Left colon (tissue), 2 donors: ENCODE measurements around the gene OMD. TPM values are rescaled to one million over a fixed set of nuclear protein-coding genes. Genes with fewer than 3 reads are reported as not detected.

Experiments used
- ATAC-seq: fragments of 200-7000 bp; cut with Tn5 transposase; one replicate; pipeline ENCODE4 v1.9.1; 2020; ENCODE audit warnings: mild to moderate bottlenecking, moderate library complexity
- DNase-seq, 2 donors: peaks; one replicate each; pipeline ENCODE4 v3.0.0-alpha.2; 2020
- intact Hi-C, 2 donors: fragments of 100-400 bp; cut with DNase I in 1 of 2; cut with micrococcal nuclease in 1 of 2; formaldehyde crosslinking; loops; one replicate each; pipeline versions ENCODE4 v1.11.2 to v1.14.0; 2022; cut with DNase I, micrococcal nuclease
- long read RNA-seq: library from polyadenylated mRNA; unstranded; transcript quantifications from one replicate; pipeline ENCODE4 v2.0.0, GENCODE V29; 2021
- total RNA-seq, 2 donors: library from RNA; stranded (reverse); fragmentation: NEBNext Ultra II Directional; extraction: Animal tissue kit (Norgen Biotek cat#: 25700); gene quantifications; one replicate each; pipeline ENCODE4 v1.2.1, GENCODE V29; 2021
- donor health status: DM: no; HTN: no; CAD: no.
- donor health status: DM: yes; HTN: yes; CAD: no.

OMD gene
- 1 to 10 TPM; 1.6 to 3.0 TPM for total RNA-seq
- long read RNA-seq, partial matches to known transcripts, result 0 of 1 reads
- long read RNA-seq, other reads (novel, unspliced or antisense), result 0 of 1 reads

GRCh38 chr9:92424340-92424739, at the start of gene OMD:
OMD (minus strand) TSS chr9:92424471; CDS start chr9:92417558, 6,913 bp downstream.
- ATAC-seq, result no peak
- DNase-seq, result no peak
- intact Hi-C loops, result no loop called here

GRCh38 chr9:92468206-92468605, 43.9 kb upstream of the OMD start:
- no peak for DNase-seq
- intact Hi-C loops, result no loop called here

GRCh38 chr9:92467511-92467910, 43.2 kb upstream of the OMD start:
- DNase-seq, result no peak
- no peak for ATAC-seq
- intact Hi-C loops, result no loop called here

More at GRCh38 chr9:92468206-92468605, 43.9 kb upstream of the OMD start:
- no peak for ATAC-seq

- intact Hi-C loops, result no loop called here
- ATAC-seq (no peak), DNase-seq (no peak)
These were observed 42.8 kb upstream of the OMD start for GRCh38 chr9:92467041-92467440.

- DNase-seq, result no peak
- no peak for ATAC-seq
- intact Hi-C loops, result no loop called here
These were observed 39.7 kb upstream of the OMD start for GRCh38 chr9:92463984-92464383.

- intact Hi-C loops, result no loop called here
- ATAC-seq (no peak), DNase-seq (no peak)
These were observed 39.1 kb upstream of the OMD start for GRCh38 chr9:92463387-92463786.

GRCh38 chr9:92457576-92457975, 33.3 kb upstream of the OMD start:
- no peak for ATAC-seq
- DNase-seq, result no peak
- intact Hi-C loops, result no loop called here

- ATAC-seq, result no peak
- intact Hi-C loops, result no loop called here
- DNase-seq, result no peak
These were observed 30.9 kb upstream of the OMD start for GRCh38 chr9:92455217-92455616.

GRCh38 chr9:92446536-92446935, 22.3 kb upstream of the OMD start:
- no peak for DNase-seq
- no peak for ATAC-seq
- intact Hi-C loops, result no loop called here

GRCh38 chr9:92444841-92445240, 20.6 kb upstream of the OMD start:
- ATAC-seq, result no peak
- intact Hi-C loops, result no loop called here

GRCh38 chr9:92440751-92441046, 16.4 kb upstream of the OMD start:
- ATAC-seq, result no peak
- no peak for DNase-seq
- intact Hi-C loops, result no loop called here

More at GRCh38 chr9:92444841-92445240, 20.6 kb upstream of the OMD start:
- no peak for DNase-seq

- intact Hi-C loops, result loop anchor here in 1 of 2 donors (5.0 kb wide), 1 partner anchor 93 kb away; no protein-coding TSS in a partner anchor
- no peak for ATAC-seq
- no peak for DNase-seq
These were observed 15.9 kb upstream of the OMD start for GRCh38 chr9:92439921-92440750.

GRCh38 chr9:92438900-92439526, 14.7 kb upstream of the OMD start:
- intact Hi-C loops, result loop anchor here in 1 of 2 donors (5.0 kb wide), 1 partner anchor 92 kb away; no protein-coding TSS in a partner anchor
- DNase-seq, result no peak

GRCh38 chr9:92435263-92435662, 11.0 kb upstream of the OMD start:
- intact Hi-C loops, result loop anchor here in 1 of 2 donors (5.0 kb wide), 1 partner anchor 88 kb away; no protein-coding TSS in a partner anchor
- DNase-seq, result no peak
- ATAC-seq, result no peak

More at GRCh38 chr9:92438900-92439526, 14.7 kb upstream of the OMD start:
- no peak for ATAC-seq

GRCh38 chr9:92432972-92433548, 8.8 kb upstream of the OMD start:
- intact Hi-C loops, result no loop called here

GRCh38 chr9:92432350-92432749, 8.1 kb upstream of the OMD start:
- DNase-seq (no peak), ATAC-seq (no peak)
- intact Hi-C loops, result no loop called here

More at GRCh38 chr9:92432972-92433548, 8.8 kb upstream of the OMD start:
- ATAC-seq (no peak), DNase-seq (no peak)

GRCh38 chr9:92429836-92430235, 5.6 kb upstream of the OMD start:
- DNase-seq, result no peak

GRCh38 chr9:92426501-92427145, 2.4 kb upstream of the OMD start:
- intact Hi-C loops, result no loop called here
- ATAC-seq, result no peak
- no peak for DNase-seq

More at GRCh38 chr9:92429836-92430235, 5.6 kb upstream of the OMD start:
- ATAC-seq, result no peak
- intact Hi-C loops, result no loop called here

- no peak for DNase-seq
- ATAC-seq, result no peak
- intact Hi-C loops, result no loop called here
These were observed 1.2 kb upstream of the OMD start for GRCh38 chr9:92425474-92425873.
